ENCODE results near the gene GNG14. TPM values are rescaled to one million over a fixed set of nuclear protein-coding genes. Genes with fewer than 3 reads are reported as not detected.
A peak's percentile ranks its signal among the peaks of the same experiment; 100 is the strongest.
"Not testable (repeated sequence)": the region's sequence is repeated elsewhere in the genome, so short reads cannot be mapped to it uniquely, and the experiment has no call there.

GNG14 gene
- not detected for total RNA-seq

DNA sequence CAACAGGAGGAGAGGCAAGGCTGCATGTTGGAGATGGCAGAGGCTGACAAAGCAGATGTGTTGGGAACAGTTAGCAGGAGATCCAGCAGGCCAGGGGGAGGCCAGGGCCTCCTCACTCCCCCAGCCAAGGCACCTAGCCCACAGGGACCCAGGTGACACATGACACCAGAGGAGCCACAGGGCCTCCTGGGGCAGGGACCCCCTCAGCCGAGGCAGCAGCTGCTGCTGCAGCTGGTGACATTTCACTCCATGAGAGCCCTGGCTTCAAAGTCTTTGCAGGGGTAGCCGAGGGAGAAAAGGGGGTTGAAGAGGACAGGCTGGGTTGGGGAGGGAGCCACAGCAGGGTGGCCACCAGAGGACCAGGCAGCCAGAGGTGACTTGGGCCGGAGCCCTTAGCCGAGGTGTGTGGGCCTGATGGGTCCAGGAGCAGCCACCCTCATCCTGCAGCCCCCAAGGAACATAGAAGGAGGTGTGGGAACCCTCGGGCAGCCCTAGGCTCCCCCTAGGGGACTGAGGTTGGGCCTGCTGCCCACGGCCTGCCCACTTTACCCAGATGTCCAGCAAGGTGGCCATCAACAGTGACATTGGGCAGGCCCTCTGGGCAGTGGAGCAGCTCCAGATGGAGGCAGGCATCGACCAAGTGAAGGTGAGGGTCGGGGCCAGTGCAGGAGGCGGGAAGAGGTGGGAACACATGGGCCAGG, at the start of gene GNG14:
TSS of gene GNG14 (plus strand) at position 503 of the 701 bp plus-strand sequence. CDS start at position 554, 51 bp downstream.
- 87% methylated on average over 6 of the region's 9 CpGs for WGBS
- H3K4me3 ChIP-seq = no peak within 1 kb of the TSS
- no peak for DNase-seq (ENCODE audit: low spot score in 2 of 2)
- peaks cover 7% of the 10 kb centered on the region for H3K36me3 ChIP-seq
- H3K4me1 ChIP-seq = no peaks in the 10 kb centered on the region
- H3K27me3 ChIP-seq = no peaks in the 10 kb centered on the region
- TF ChIP-seq POLR2AphosphoS5 (IDR thresholded peaks at IDR 0.05) = no peak
- no peak for TF ChIP-seq EP300 (IDR thresholded peaks at IDR 0.05)
- TF ChIP-seq POLR2A (IDR thresholded peaks at IDR 0.05) = no peak
- TF ChIP-seq, protein P1, sequence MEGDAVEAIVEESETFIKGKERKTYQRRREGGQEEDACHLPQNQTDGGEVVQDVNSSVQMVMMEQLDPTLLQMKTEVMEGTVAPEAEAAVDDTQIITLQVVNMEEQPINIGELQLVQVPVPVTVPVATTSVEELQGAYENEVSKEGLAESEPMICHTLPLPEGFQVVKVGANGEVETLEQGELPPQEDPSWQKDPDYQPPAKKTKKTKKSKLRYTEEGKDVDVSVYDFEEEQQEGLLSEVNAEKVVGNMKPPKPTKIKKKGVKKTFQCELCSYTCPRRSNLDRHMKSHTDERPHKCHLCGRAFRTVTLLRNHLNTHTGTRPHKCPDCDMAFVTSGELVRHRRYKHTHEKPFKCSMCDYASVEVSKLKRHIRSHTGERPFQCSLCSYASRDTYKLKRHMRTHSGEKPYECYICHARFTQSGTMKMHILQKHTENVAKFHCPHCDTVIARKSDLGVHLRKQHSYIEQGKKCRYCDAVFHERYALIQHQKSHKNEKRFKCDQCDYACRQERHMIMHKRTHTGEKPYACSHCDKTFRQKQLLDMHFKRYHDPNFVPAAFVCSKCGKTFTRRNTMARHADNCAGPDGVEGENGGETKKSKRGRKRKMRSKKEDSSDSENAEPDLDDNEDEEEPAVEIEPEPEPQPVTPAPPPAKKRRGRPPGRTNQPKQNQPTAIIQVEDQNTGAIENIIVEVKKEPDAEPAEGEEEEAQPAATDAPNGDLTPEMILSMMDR (IDR thresholded peaks at IDR 0.05) = no peak
- H3K27ac ChIP-seq = no peak within 1 kb of the TSS
- H3K9me3 ChIP-seq = no peaks in the 10 kb centered on the region

DNA sequence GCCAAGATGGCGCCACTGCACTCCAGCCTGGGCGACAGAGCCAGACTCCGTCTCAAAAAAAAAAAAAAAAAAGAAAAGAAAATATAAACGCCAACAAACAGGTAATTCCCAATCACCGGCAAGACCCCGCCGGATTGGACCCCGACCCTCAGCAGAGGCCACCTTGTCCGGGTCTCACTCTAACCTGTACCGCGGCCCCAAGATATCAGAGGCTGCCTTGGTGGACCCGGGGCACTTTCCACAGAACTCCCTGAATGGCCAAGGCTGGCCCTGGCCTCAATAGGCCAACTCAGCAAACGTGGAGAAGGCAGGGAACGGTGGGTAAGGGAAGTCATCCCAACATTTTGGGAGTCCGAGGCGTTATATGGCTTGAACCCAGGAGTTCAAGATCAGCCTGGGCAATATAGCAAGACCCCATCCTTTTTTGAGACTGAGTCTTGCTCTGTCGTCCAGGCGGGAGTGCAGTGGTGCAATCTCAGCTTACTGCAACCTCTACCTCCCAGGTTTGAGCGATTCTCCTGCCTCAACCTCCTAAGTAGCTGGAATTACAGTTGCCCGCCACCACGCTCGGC, 49.1 kb upstream of the GNG14 start:
- Histone ChIP-seq H3K36me3 (no peaks in the 10 kb centered on the region), H3K27me3 (no peaks in the 10 kb centered on the region), H3K4me1 (peaks cover 9% of the 10 kb centered on the region), H3K4me3 (no peak overlapping the region), H3K9me3 (no peaks in the 10 kb centered on the region), H3K27ac (no peak overlapping the region)
- TF ChIP-seq POLR2A (IDR thresholded peaks at IDR 0.05) (no peak), EP300 (IDR thresholded peaks at IDR 0.05) (no peak), POLR2AphosphoS5 (IDR thresholded peaks at IDR 0.05) (no peak)
- TF ChIP-seq, protein P1 (IDR thresholded peaks at IDR 0.05) = no peak
- DNase-seq (ENCODE audit: low spot score in 2 of 2) = no peak
- 91% methylated on average over 20 of the region's 22 CpGs for WGBS

DNA sequence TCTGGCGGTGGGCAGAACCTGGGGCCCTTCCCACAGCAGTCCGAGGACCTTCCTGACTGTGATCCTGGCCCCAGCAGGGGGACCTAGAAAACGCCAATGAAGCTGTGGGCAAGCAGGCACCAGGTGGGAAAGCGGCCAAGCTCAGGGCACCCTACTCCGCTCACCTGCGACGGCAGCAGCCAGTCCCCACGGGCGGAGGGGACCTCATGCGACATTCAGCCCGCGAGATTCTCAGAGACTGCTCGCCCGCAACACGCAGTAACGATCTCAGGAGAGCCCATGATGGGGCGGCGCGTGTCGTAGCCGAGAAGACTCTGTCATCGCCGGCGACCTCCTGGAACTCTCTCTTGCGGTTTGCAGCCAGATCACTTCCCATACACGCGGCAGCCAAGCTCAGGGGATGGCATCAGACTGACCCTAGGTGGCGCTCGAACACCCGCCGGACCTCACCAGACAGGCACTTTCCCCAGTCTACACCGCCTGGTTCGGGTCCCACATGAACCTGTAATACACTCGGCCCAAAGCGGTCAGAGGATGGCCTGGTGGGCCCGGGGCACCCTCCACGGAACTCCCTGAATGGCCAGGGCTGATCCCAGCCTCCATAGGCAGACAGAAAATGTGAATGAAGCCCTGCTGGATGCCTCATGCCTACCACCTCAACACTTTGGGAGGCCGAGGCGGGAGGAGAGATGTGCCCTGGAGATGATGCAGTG, 47.7 kb upstream of the GNG14 start:
- no peaks in the 10 kb centered on the region for H3K36me3 ChIP-seq
- peak overlapping the region; percentile 34 for H3K4me3 ChIP-seq
- peaks cover 9% of the 10 kb centered on the region for H3K4me1 ChIP-seq
- no peaks in the 10 kb centered on the region for H3K9me3 ChIP-seq
- WGBS = 8% methylated on average over 36 of the region's 39 CpGs
- TF ChIP-seq POLR2A (IDR thresholded peaks at IDR 0.05) (no peak), EP300 (IDR thresholded peaks at IDR 0.05) (no peak), POLR2AphosphoS5 (IDR thresholded peaks at IDR 0.05) (no peak)
- TF ChIP-seq, protein P1 (IDR thresholded peaks at IDR 0.05) = peak; percentile 37 to 77
- no peak overlapping the region for H3K27ac ChIP-seq
- no peaks in the 10 kb centered on the region for H3K27me3 ChIP-seq
- peak; percentile 84 to 88 for DNase-seq (ENCODE audit: low spot score in 2 of 2)

DNA sequence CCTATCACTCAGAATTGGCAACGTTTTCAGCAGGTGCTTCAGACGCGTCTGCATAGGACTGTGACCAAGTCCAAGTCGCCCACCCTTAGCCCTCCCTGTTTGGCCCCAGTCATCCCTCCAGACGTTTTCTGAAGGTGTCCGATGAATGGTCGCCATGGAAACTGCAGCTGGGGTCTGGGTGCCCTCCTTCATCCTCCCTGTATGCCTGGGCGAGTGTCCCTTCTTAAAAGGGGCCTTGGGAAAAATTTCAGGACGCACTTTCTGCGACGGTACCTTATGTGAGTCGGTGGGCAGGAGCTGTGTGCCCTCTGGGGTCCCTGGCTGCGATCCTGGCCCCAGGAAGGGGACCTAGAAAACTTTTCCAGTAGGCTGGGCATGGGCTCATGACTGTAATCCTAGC, 46.3 kb upstream of the GNG14 start:
- DNase-seq (ENCODE audit: low spot score in 2 of 2) = no peak
- 71% methylated on average over 13 of the region's 13 CpGs for WGBS
- Histone ChIP-seq H3K4me1 (peaks cover 9% of the 10 kb centered on the region), H3K9me3 (no peaks in the 10 kb centered on the region), H3K27ac (no peak overlapping the region), H3K4me3 (no peak overlapping the region), H3K36me3 (no peaks in the 10 kb centered on the region), H3K27me3 (no peaks in the 10 kb centered on the region)
- no peak for TF ChIP-seq EP300 (IDR thresholded peaks at IDR 0.05)
- TF ChIP-seq POLR2A (IDR thresholded peaks at IDR 0.05) = no peak
- TF ChIP-seq, protein P1 (IDR thresholded peaks at IDR 0.05) = no peak
- no peak for TF ChIP-seq POLR2AphosphoS5 (IDR thresholded peaks at IDR 0.05)

DNA sequence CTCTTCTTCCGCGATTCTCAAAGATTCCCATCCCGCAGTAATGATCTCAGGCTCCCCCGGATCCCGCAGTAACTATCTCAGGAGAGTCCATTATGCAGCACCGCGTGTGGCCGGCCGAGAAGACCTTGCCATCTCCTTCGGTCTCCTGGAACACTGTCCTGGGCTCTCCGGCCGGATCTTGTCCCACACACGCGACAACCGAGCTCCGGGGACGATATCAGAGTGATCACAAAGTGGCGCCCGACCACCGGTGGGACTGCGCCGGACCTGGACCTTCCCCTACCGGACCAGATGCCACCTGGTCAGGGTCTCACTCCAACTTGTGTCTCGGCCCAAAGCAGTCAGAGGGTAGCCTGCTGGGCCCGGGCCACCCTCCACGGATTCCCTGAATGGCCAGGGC, 45.3 kb upstream of the GNG14 start:
- Histone ChIP-seq H3K9me3 (no peaks in the 10 kb centered on the region), H3K36me3 (no peaks in the 10 kb centered on the region), H3K4me1 (peaks cover 11% of the 10 kb centered on the region), H3K27me3 (no peaks in the 10 kb centered on the region), H3K4me3 (no peak overlapping the region), H3K27ac (no peak overlapping the region)
- 95% methylated on average over 24 of the region's 26 CpGs for WGBS
- no peak for DNase-seq (ENCODE audit: low spot score in 2 of 2)
- no peak for TF ChIP-seq POLR2A (IDR thresholded peaks at IDR 0.05)
- no peak for TF ChIP-seq POLR2AphosphoS5 (IDR thresholded peaks at IDR 0.05)
- TF ChIP-seq, protein P1 (IDR thresholded peaks at IDR 0.05) = no peak
- TF ChIP-seq EP300 (IDR thresholded peaks at IDR 0.05) = no peak

DNA sequence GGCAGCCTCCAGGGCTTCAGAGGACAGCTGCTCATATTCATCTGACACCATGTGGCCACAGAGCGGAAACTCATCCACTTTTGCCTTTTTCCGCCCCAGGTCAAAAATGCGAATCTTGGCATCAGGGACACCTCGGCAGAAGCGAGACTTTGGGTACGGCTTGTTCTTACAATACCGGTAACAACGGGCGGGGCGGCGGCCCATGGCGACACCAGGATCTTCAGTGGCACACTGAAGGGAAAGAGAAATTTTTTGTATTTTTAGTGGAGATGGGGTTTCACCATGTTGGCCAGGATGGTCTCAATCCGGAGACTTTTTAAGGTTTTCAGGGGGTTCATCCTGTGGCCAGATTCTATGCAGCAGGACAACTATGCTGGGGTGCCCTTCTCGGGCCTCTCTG, 44.1 kb upstream of the GNG14 start:
- not testable (repeated sequence) for H3K9me3 ChIP-seq; DNase-seq (ENCODE audit: low spot score in 2 of 2); H3K4me3 ChIP-seq; H3K27ac ChIP-seq; H3K36me3 ChIP-seq; H3K27me3 ChIP-seq
- 96% methylated on average over 14 of the region's 14 CpGs for WGBS
- H3K4me1 ChIP-seq = peaks cover 22% of the 10 kb centered on the region
